ENCODE measurements around the gene ARHGAP33.
A peak's percentile ranks its signal among the peaks of the same experiment; 100 is the strongest.

Gene ARHGAP33

GRCh38 chr19:35739275-35740107 is 35.9 kb upstream of the ARHGAP33 start:
- H3K36me3 ChIP-seq (ENCODE audit: insufficient read depth, low read length): peaks cover 23% of the 10 kb centered on the region; the same call in 1 of the 2 replicates
- TF ChIP-seq EZH2phosphoT487 (IDR thresholded peaks at IDR 0.05; ENCODE audit: borderline replicate concordance): no peak
- H3K9me3 ChIP-seq (ENCODE audit: insufficient read depth, low read depth, low read length): no peaks in the 10 kb centered on the region
- no peaks in the 10 kb centered on the region for H3F3A ChIP-seq (ENCODE audit: low read depth)
- H3K79me2 ChIP-seq (ENCODE audit: insufficient read depth, low read length): no peaks in the 10 kb centered on the region
- H3K9me2 ChIP-seq (replicated peaks; ENCODE audit: low read depth, low read length): no peaks in the 10 kb centered on the region
- H3K9ac ChIP-seq (ENCODE audit: low read depth, low read length, poor library complexity, severe bottlenecking): peak overlapping the region; percentile 55
- no peaks in the 10 kb centered on the region for H3K27me3 ChIP-seq (ENCODE audit: insufficient read depth, low read length, poor library complexity, severe bottlenecking)
- peak overlapping the region; percentile 74 for H3K4me2 ChIP-seq (ENCODE audit: low read depth, low read length, poor library complexity, severe bottlenecking)
- H4K20me1 ChIP-seq (ENCODE audit: insufficient read depth, low read length, poor library complexity, severe bottlenecking): no peaks in the 10 kb centered on the region
- peak overlapping the region; percentile 79 for H3K4me3 ChIP-seq (ENCODE audit: low read length, poor library complexity, severe bottlenecking)
- H3K4me1 ChIP-seq (ENCODE audit: insufficient read depth, low read length, poor library complexity, severe bottlenecking): peaks cover 7% of the 10 kb centered on the region
- no peak overlapping the region for H2AFZ ChIP-seq (ENCODE audit: low read length)

GRCh38 chr19:35740108-35740422 is 35.3 kb upstream of the ARHGAP33 start:
- Histone ChIP-seq H3K9me3 (ENCODE audit: insufficient read depth, low read depth, low read length) (no peaks in the 10 kb centered on the region), H3K4me1 (ENCODE audit: insufficient read depth, low read length, poor library complexity, severe bottlenecking) (peaks cover 7% of the 10 kb centered on the region), H3K9ac (ENCODE audit: low read depth, low read length, poor library complexity, severe bottlenecking) (peak overlapping the region; percentile 55), H3K36me3 (ENCODE audit: insufficient read depth, low read length) (peaks cover 23% of the 10 kb centered on the region; the same call in 1 of the 2 replicates), H3K4me2 (ENCODE audit: low read depth, low read length, poor library complexity, severe bottlenecking) (peak overlapping the region; percentile 74), H3K79me2 (ENCODE audit: insufficient read depth, low read length) (no peaks in the 10 kb centered on the region), H3K9me2 (replicated peaks; ENCODE audit: low read depth, low read length) (no peaks in the 10 kb centered on the region), H2AFZ (ENCODE audit: low read length) (peak overlapping the region; percentile 96), H3F3A (ENCODE audit: low read depth) (no peaks in the 10 kb centered on the region), H3K27me3 (ENCODE audit: insufficient read depth, low read length, poor library complexity, severe bottlenecking) (no peaks in the 10 kb centered on the region), H4K20me1 (ENCODE audit: insufficient read depth, low read length, poor library complexity, severe bottlenecking) (no peaks in the 10 kb centered on the region), H3K4me3 (ENCODE audit: low read length, poor library complexity, severe bottlenecking) (peak overlapping the region; percentile 79)
- TF ChIP-seq EZH2phosphoT487 (IDR thresholded peaks at IDR 0.05; ENCODE audit: borderline replicate concordance) (no peak), CTCF (conservative IDR thresholded peaks at IDR 0.05; ENCODE audit: low read length) (no peak)

- Histone ChIP-seq H3K9me2 (replicated peaks; ENCODE audit: low read depth, low read length) (no peaks in the 10 kb centered on the region), H3K4me2 (ENCODE audit: low read depth, low read length, poor library complexity, severe bottlenecking) (peak overlapping the region; percentile 74), H3K27me3 (ENCODE audit: insufficient read depth, low read length, poor library complexity, severe bottlenecking) (no peaks in the 10 kb centered on the region), H2AFZ (ENCODE audit: low read length) (peak overlapping the region; percentile 96), H3K4me3 (ENCODE audit: low read length, poor library complexity, severe bottlenecking) (peak overlapping the region; percentile 79), H3K36me3 (ENCODE audit: insufficient read depth, low read length) (peaks cover 23% of the 10 kb centered on the region; the same call in 1 of the 2 replicates), H3K9ac (ENCODE audit: low read depth, low read length, poor library complexity, severe bottlenecking) (peak overlapping the region; percentile 55), H3K9me3 (ENCODE audit: insufficient read depth, low read depth, low read length) (no peaks in the 10 kb centered on the region), H3K79me2 (ENCODE audit: insufficient read depth, low read length) (no peaks in the 10 kb centered on the region; the same call in 1 of the 2 replicates), H4K20me1 (ENCODE audit: insufficient read depth, low read length, poor library complexity, severe bottlenecking) (no peaks in the 10 kb centered on the region), H3K4me1 (ENCODE audit: insufficient read depth, low read length, poor library complexity, severe bottlenecking) (peaks cover 7% of the 10 kb centered on the region), H3F3A (ENCODE audit: low read depth) (no peaks in the 10 kb centered on the region)
- TF ChIP-seq CTCF (conservative IDR thresholded peaks at IDR 0.05; ENCODE audit: low read length) (peak; percentile 52), EZH2phosphoT487 (IDR thresholded peaks at IDR 0.05; ENCODE audit: borderline replicate concordance) (no peak)
Observed at GRCh38 chr19:35740423-35741202, 34.8 kb upstream of the ARHGAP33 start.

All from Loucy (cell line).